ENCODE results near the gene R3HDM1. TPM values are rescaled to one million over a fixed set of nuclear protein-coding genes. Genes with fewer than 3 reads are reported as not detected.

R3HDM1 gene
- total RNA-seq, 1 donor from 2014 or later, result 11.3 TPM

DNA sequence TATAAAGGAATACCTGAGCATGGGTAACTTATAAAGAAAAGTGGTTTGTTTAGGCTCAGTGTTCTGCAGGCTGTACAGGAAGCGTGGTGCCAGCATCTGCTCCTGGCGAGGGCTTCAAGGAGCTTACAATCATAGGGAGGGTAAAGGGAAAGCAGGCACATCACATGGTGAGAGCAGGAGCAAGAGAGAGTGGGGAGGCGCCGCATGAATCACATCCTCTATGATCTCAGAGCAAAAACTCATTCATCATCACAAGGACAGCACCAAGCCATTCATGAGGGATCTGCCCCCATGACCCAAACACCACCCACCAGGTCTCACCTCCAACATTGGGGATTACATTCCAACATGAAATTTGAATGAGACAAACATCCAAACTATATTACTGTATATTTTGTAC is 32.5 kb downstream of the R3HDM1 start:
- no peak overlapping the region for H3K4me3 ChIP-seq (ENCODE audit: low read depth, low read length)
- no peak for DNase-seq (ENCODE audit: low read depth)
- TF ChIP-seq, protein P1, sequence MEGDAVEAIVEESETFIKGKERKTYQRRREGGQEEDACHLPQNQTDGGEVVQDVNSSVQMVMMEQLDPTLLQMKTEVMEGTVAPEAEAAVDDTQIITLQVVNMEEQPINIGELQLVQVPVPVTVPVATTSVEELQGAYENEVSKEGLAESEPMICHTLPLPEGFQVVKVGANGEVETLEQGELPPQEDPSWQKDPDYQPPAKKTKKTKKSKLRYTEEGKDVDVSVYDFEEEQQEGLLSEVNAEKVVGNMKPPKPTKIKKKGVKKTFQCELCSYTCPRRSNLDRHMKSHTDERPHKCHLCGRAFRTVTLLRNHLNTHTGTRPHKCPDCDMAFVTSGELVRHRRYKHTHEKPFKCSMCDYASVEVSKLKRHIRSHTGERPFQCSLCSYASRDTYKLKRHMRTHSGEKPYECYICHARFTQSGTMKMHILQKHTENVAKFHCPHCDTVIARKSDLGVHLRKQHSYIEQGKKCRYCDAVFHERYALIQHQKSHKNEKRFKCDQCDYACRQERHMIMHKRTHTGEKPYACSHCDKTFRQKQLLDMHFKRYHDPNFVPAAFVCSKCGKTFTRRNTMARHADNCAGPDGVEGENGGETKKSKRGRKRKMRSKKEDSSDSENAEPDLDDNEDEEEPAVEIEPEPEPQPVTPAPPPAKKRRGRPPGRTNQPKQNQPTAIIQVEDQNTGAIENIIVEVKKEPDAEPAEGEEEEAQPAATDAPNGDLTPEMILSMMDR (conservative IDR thresholded peaks at IDR 0.05; ENCODE audit: low read depth, low read length), result no peak

DNA sequence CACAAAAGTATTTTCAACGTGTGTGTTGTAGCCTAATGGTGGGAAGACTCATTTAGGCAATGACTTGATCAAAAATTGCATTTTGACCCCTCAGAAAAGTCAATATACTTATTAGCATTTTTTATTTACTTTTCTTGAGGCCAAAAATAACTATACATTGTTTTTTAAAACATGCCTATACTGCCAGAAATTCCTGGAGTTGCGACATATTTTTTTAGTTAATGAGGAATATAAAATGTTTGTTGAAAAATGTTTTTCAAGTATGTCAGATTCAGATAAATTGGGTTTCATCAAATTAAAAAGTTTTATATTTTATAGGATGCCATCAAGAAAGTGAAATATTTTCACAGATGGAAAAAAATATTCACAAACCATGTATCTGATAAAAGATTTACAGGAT is 39.6 kb downstream of the R3HDM1 start:
- no peak for DNase-seq (ENCODE audit: low read depth)
- H3K4me3 ChIP-seq (ENCODE audit: low read depth, low read length), result no peak overlapping the region
- TF ChIP-seq, protein P1 (conservative IDR thresholded peaks at IDR 0.05; ENCODE audit: low read depth, low read length), result no peak

DNA sequence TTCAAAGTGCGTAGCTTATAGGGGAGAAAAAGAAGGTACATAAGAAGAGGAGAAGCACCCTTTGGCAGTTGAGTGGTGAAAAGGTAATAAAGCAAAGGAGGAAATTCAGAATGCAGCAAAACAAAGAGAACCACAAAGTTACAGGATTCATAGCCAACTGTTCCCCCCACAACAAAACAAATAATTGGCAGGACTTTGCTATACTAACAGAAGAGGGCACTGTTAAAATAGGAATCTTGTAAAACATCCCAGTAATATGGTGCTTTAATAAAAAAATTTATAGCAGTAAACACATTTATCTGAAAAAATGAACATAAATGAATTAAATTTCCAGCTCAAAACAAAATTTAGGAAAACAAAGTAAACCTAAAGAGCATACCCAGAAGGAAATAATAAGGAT is 42.3 kb downstream of the R3HDM1 start:
- DNase-seq (ENCODE audit: low read depth), result no peak

DNA sequence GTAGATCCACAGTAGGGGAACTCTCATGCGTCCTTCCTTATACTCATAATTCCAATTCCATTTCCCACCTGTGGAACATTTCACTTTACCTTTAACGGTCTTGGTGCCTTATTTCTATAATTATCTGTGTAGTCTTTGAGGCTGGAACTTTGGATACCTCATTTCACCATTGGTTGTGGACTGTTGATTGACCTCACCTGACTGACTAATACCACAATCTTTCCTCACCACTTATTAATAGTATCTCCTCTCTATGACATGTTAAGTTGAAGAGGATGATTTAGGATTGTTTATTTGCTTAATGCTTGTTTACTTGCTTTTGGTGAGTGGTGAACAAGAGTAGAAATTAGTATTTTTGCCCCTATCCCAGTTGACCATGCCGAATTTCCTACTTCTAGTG is 50.0 kb downstream of the R3HDM1 start:
- no peak overlapping the region for H3K4me3 ChIP-seq (ENCODE audit: low read depth, low read length)
- DNase-seq (ENCODE audit: low read depth), result no peak
- TF ChIP-seq, protein P1 (conservative IDR thresholded peaks at IDR 0.05; ENCODE audit: low read depth, low read length), result no peak

More for the DNA sequence above, 42.3 kb downstream of the R3HDM1 start:
- TF ChIP-seq, protein P1 (conservative IDR thresholded peaks at IDR 0.05; ENCODE audit: low read depth, low read length), result peak; percentile 22
- no peak overlapping the region for H3K4me3 ChIP-seq (ENCODE audit: low read depth, low read length)

DNA sequence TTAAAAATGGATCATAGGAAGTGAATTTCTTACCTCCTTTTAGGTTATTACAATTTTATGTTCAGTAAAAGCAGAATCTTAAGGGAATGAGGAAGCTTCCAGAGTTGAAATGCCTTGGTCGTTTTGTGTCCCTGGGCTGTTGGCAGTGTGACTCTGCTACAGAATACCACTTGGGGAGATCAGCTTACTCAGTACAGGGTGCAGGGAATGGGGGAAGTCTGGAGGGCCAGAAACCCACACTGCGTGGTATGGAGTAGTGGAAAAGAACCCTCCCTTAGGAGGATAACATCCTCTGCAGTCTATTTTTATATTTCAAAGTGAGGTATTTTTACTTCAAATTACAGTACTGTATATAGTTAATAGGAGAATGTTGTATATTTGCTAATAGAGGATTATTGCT is 51.1 kb downstream of the R3HDM1 start:
- DNase-seq (ENCODE audit: low read depth), result no peak
- no peak overlapping the region for H3K4me3 ChIP-seq (ENCODE audit: low read depth, low read length)
- TF ChIP-seq, protein P1 (conservative IDR thresholded peaks at IDR 0.05; ENCODE audit: low read depth, low read length), result no peak

DNA sequence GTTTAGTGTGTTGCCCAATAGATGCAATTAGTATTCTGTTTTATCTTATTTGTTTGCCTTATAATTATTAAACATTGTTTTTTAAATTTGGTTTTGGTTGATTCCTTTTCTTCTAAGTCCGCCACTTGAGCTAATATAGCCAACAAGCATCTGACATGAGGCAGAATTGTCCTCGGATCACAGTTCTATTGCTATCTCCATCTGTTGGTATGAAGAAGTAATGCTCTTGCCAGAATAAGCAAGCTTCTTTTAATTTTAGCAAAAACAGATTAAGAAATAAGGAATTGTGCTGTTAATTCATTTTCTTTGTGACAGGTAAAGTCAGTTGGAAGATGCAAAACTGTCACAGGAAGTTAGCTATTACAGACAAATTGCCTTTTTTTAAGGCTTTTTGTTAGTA is 54.3 kb downstream of the R3HDM1 start:
- TF ChIP-seq, protein P1 (conservative IDR thresholded peaks at IDR 0.05; ENCODE audit: low read depth, low read length), result peak; percentile 33
- H3K4me3 ChIP-seq (ENCODE audit: low read depth, low read length), result no peak overlapping the region
- peak; percentile 3 for DNase-seq (ENCODE audit: low read depth)

DNA sequence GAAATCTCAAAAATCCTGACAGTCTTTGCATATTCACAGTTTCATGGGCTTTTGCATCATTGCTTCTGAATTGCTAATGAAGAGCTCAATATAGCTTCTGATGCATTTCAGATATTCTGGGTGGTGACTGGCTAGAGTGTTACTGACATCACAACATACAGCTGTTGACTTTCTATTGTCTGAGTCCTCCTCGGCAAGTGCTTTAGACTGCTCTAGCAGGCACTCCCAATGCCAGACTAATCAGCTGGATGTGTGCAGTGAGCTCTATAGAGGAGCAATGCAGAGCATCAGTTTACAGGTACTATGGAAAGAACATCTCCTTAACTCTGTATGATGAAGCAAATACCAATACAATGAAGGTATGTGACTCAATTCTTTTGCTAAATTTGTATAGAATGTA is 54.9 kb downstream of the R3HDM1 start:
- H3K4me3 ChIP-seq (ENCODE audit: low read depth, low read length), result no peak overlapping the region
- TF ChIP-seq, protein P1 (conservative IDR thresholded peaks at IDR 0.05; ENCODE audit: low read depth, low read length), result no peak
- no peak for DNase-seq (ENCODE audit: low read depth)

All from epithelial cell of proximal tubule (primary cell).